ENCODE results near the gene TEX54.
"Not testable (repeated sequence)": the region's sequence is repeated elsewhere in the genome, so short reads cannot be mapped to it uniquely, and the experiment has no call there.

TEX54 gene

GRCh38 chr11:62854825-62855570, 22.4 kb upstream of the TEX54 start:
- DNase-seq: no peak

- no peak for DNase-seq
Measured at GRCh38 chr11:62854013-62854824, 21.6 kb upstream of the TEX54 start.

GRCh38 chr11:62853279-62853965, 20.8 kb upstream of the TEX54 start:
- no peak for DNase-seq

GRCh38 chr11:62852523-62853188, 20.0 kb upstream of the TEX54 start:
- DNase-seq: no peak

GRCh38 chr11:62851807-62852522, 19.3 kb upstream of the TEX54 start:
- no peak for DNase-seq

GRCh38 chr11:62850911-62851806, 18.5 kb upstream of the TEX54 start:
- no peak for DNase-seq

- DNase-seq: no peak
Measured at GRCh38 chr11:62847767-62848314, 15.2 kb upstream of the TEX54 start.

GRCh38 chr11:62846177-62846576, 13.5 kb upstream of the TEX54 start:
- DNase-seq: no peak

- DNase-seq: no peak
Measured at GRCh38 chr11:62844154-62844553, 11.5 kb upstream of the TEX54 start.

- DNase-seq: no peak
Measured at GRCh38 chr11:62843466-62843865, 10.8 kb upstream of the TEX54 start.

GRCh38 chr11:62842891-62843290, 10.2 kb upstream of the TEX54 start:
- DNase-seq: not testable (repeated sequence)

GRCh38 chr11:62842171-62842741, 9.6 kb upstream of the TEX54 start:
- DNase-seq: peak; percentile 37

GRCh38 chr11:62841361-62842170, 8.9 kb upstream of the TEX54 start:
- DNase-seq: peak; percentile 99

- peak; percentile 92 for DNase-seq
Measured at GRCh38 chr11:62840721-62841360, 8.2 kb upstream of the TEX54 start.

- DNase-seq: peak; percentile 97
Measured at GRCh38 chr11:62839050-62839945, 6.7 kb upstream of the TEX54 start, which contains the start of gene WDR74. WDR74 (minus strand) TSS chr11:62839590; CDS start chr11:62839570, 20 bp downstream.

- no peak for DNase-seq
Measured at GRCh38 chr11:62835336-62835735, 2.7 kb upstream of the TEX54 start.

GRCh38 chr11:62831520-62832335, 913 bp downstream of the TEX54 start, which contains the start of gene STX5:
STX5 (minus strand) TSS chr11:62832051; CDS start chr11:62831243, 808 bp downstream.
- DNase-seq: peak; percentile 99
